Measurements from ENCODE around the gene ZNF474.

ZNF474 gene

GRCh38 chr5:122175091-122175490 is 45.7 kb downstream of the ZNF474 start:
- H3K27ac ChIP-seq (ENCODE audit: poor library complexity, severe bottlenecking): no peak overlapping the region
- ATAC-seq (ENCODE audit: low read depth): no peak
- no peak for DNase-seq (ENCODE audit: low spot score)

DNA sequence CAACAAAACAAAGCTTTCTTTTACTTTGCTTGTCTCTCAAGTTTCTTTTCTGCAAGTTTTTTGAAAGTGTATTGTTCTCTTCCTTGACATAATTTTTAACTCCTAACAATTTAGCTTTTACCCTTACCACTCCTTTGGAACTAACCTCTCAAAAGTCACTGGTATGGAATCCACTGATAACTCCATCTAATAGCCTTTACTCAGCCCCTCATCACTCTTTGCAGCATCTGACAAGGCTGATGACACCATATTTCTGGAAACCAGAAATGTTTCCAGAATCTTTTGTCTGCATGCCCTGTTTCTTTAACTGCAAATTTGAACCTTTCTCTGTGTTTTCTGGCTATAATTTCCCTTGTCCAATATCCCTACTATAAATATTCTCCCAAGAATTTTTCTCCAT is 46.5 kb downstream of the ZNF474 start:
- no peak overlapping the region for H3K27ac ChIP-seq (ENCODE audit: poor library complexity, severe bottlenecking)
- DNase-seq (ENCODE audit: low spot score): no peak
- no peak overlapping the region for H3K4me3 ChIP-seq (ENCODE audit: severe bottlenecking)
- peaks cover 15% of the 10 kb centered on the region for H3K4me1 ChIP-seq (ENCODE audit: insufficient read depth, poor library complexity, severe bottlenecking)
- H3K36me3 ChIP-seq (ENCODE audit: low read depth): no peaks in the 10 kb centered on the region
- TF ChIP-seq CTCF (IDR thresholded peaks at IDR 0.05; ENCODE audit: poor library complexity, severe bottlenecking): no peak
- no peak for ATAC-seq (ENCODE audit: low read depth)
- H3K27me3 ChIP-seq (ENCODE audit: insufficient read depth, poor library complexity, severe bottlenecking): no peaks in the 10 kb centered on the region
- no peaks in the 10 kb centered on the region for H3K9me3 ChIP-seq (ENCODE audit: severe bottlenecking)

More at GRCh38 chr5:122175091-122175490, 45.7 kb downstream of the ZNF474 start:
- no peak overlapping the region for H3K4me3 ChIP-seq (ENCODE audit: severe bottlenecking)
- TF ChIP-seq CTCF (IDR thresholded peaks at IDR 0.05; ENCODE audit: poor library complexity, severe bottlenecking): no peak
- H3K4me1 ChIP-seq (ENCODE audit: insufficient read depth, poor library complexity, severe bottlenecking): peaks cover 15% of the 10 kb centered on the region
- H3K36me3 ChIP-seq (ENCODE audit: low read depth): no peaks in the 10 kb centered on the region
- H3K9me3 ChIP-seq (ENCODE audit: severe bottlenecking): no peaks in the 10 kb centered on the region
- no peaks in the 10 kb centered on the region for H3K27me3 ChIP-seq (ENCODE audit: insufficient read depth, poor library complexity, severe bottlenecking)

DNA sequence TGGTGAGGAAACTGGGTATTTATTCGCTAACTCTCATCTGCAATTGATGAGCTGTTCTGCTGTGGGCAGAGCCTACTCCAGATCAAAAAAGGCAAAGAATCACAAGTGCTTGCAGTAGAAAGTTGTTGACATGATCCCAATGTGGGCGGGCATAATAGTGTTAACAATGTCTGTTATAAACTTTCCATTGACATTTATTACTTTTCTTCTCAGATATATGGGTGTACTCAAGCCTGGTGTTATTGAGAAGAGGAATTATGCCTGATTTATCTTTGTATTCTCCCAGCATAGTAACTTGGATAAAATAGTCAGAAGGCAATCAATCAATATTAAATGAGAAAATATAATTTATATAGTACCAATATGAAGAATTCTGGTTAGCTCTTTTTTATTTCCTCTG is 47.8 kb downstream of the ZNF474 start:
- TF ChIP-seq CTCF (IDR thresholded peaks at IDR 0.05; ENCODE audit: poor library complexity, severe bottlenecking): no peak
- no peak for ATAC-seq (ENCODE audit: low read depth)
- DNase-seq (ENCODE audit: low spot score): no peak
- no peaks in the 10 kb centered on the region for H3K36me3 ChIP-seq (ENCODE audit: low read depth)
- no peaks in the 10 kb centered on the region for H3K9me3 ChIP-seq (ENCODE audit: severe bottlenecking)
- H3K4me1 ChIP-seq (ENCODE audit: insufficient read depth, poor library complexity, severe bottlenecking): peaks cover 22% of the 10 kb centered on the region
- H3K4me3 ChIP-seq (ENCODE audit: severe bottlenecking): no peak overlapping the region
- H3K27ac ChIP-seq (ENCODE audit: poor library complexity, severe bottlenecking): no peak overlapping the region
- no peaks in the 10 kb centered on the region for H3K27me3 ChIP-seq (ENCODE audit: insufficient read depth, poor library complexity, severe bottlenecking)

DNA sequence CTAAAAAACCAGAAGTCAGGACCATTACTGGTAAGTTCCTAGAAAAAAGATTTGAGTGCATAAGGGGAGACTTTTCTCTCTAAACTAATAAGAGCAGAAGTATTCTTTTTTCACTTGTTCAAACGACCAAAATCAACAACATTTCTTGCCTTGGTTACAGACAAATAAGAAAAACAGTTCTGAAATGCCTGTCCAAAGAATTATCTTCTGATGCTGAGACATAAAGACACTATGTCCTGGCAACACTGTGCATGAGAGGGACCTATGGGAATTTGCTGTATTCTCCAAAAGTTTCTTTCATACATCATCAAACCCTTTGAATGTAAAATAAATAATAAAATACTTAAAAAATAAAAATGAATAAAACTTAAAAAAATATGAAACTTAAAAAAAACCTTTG is 50.4 kb downstream of the ZNF474 start:
- Histone ChIP-seq H3K27me3 (ENCODE audit: insufficient read depth, poor library complexity, severe bottlenecking) (no peaks in the 10 kb centered on the region), H3K4me3 (ENCODE audit: severe bottlenecking) (no peak overlapping the region), H3K36me3 (ENCODE audit: low read depth) (no peaks in the 10 kb centered on the region), H3K9me3 (ENCODE audit: severe bottlenecking) (no peaks in the 10 kb centered on the region), H3K27ac (ENCODE audit: poor library complexity, severe bottlenecking) (peak overlapping the region; percentile 95), H3K4me1 (ENCODE audit: insufficient read depth, poor library complexity, severe bottlenecking) (peaks cover 44% of the 10 kb centered on the region)
- TF ChIP-seq CTCF (IDR thresholded peaks at IDR 0.05; ENCODE audit: poor library complexity, severe bottlenecking): no peak
- no peak for DNase-seq (ENCODE audit: low spot score)
- ATAC-seq (ENCODE audit: low read depth): no peak

DNA sequence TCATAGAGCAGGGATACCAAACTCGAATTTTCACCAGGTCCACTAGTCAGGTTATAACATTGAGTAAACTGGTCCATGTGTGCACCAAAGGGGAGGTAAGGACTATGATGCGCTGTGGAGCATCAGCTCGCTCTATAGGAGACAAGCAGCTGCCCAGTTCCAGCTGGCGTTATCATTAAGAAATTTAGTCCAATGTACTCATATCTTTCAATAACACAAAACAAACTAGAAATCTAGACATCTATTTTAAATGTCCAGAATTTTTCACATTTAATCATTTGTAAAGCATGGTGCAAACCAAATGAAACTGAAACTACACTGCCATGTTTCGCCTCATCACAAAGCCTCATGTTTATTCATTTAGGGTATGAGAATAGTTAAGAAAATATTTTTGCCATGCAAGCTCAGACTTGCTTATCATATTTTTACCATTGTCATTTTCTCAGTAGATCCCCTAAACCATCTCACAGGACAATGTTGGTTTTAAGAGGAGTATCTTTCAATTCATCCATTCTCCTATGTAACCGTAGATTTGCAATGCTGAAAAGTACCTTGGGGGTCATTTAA is 50.9 kb downstream of the ZNF474 start:
- Histone ChIP-seq H3K27ac (ENCODE audit: poor library complexity, severe bottlenecking) (peak overlapping the region; percentile 95), H3K27me3 (ENCODE audit: insufficient read depth, poor library complexity, severe bottlenecking) (no peaks in the 10 kb centered on the region), H3K9me3 (ENCODE audit: severe bottlenecking) (no peaks in the 10 kb centered on the region), H3K36me3 (ENCODE audit: low read depth) (no peaks in the 10 kb centered on the region), H3K4me1 (ENCODE audit: insufficient read depth, poor library complexity, severe bottlenecking) (peaks cover 44% of the 10 kb centered on the region), H3K4me3 (ENCODE audit: severe bottlenecking) (no peak overlapping the region)
- TF ChIP-seq CTCF (IDR thresholded peaks at IDR 0.05; ENCODE audit: poor library complexity, severe bottlenecking): no peak
- DNase-seq (ENCODE audit: low spot score) (no peak), ATAC-seq (ENCODE audit: low read depth) (no peak)
